SK-N-SH treated with all-trans-retinoic acid at 6 μM for 48 hours (cell line): Measurements from ENCODE around the gene CFAP52.

Experiments used
- ATAC-seq: fragments of 200-7000 bp; cut with Tn5 transposase; 3 replicates; pipeline ENCODE4 v1.9.1; 2020; ENCODE audit warnings: mild to moderate bottlenecking, moderate library complexity
- CREB5 ChIP-seq: fragments of 250-450 bp; sonication (Bioruptor Pico); IDR thresholded peaks from 2 replicates; pipeline ENCODE4 v1.5.1; 2020; ENCODE audit warnings: low read depth, mild to moderate bottlenecking, moderate library complexity
- CSDC2 ChIP-seq: fragments of 250-450 bp; sonication (Bioruptor Pico); IDR thresholded peaks from 2 replicates; pipeline ENCODE4 v1.5.0; 2020; ENCODE audit warnings: mild to moderate bottlenecking, moderate library complexity
- CSRNP3 ChIP-seq: fragments of 250-450 bp; sonication (Bioruptor Pico); IDR thresholded peaks from 2 replicates; pipeline ENCODE4 v1.5.1; 2021; ENCODE audit warnings: mild to moderate bottlenecking, moderate library complexity
- GLIS3 ChIP-seq: fragments of 250-450 bp; sonication (Bioruptor Pico); IDR thresholded peaks from 2 replicates; pipeline ENCODE4 v1.5.0; 2020; ENCODE audit warnings: mild to moderate bottlenecking, moderate library complexity
- OSR1 ChIP-seq: fragments of 250-450 bp; sonication (Bioruptor Pico); IDR thresholded peaks from 2 replicates; pipeline ENCODE4 v1.8.0; 2022; ENCODE audit warnings: moderate library complexity, mild to moderate bottlenecking, inconsistent platforms
- PATZ1 ChIP-seq: fragments of 250-450 bp; sonication (Bioruptor Pico); IDR thresholded peaks from 2 replicates; pipeline ENCODE4 v1.8.0; 2020; ENCODE audit warnings: mild to moderate bottlenecking, moderate library complexity, borderline replicate concordance
- POU6F1 ChIP-seq: fragments of 250-450 bp; sonication (Bioruptor Pico); IDR thresholded peaks from 2 replicates; pipeline ENCODE4 v1.8.0; 2021; ENCODE audit warnings: low read depth, mild to moderate bottlenecking, moderate library complexity, borderline replicate concordance
- PPARA ChIP-seq: fragments of 250-450 bp; sonication (Bioruptor Pico); IDR thresholded peaks from 2 replicates; pipeline ENCODE4 v1.5.0; 2020; ENCODE audit warnings: mild to moderate bottlenecking, borderline replicate concordance
- TSHZ2 ChIP-seq: fragments of 250-450 bp; sonication (Bioruptor Pico); IDR thresholded peaks from 2 replicates; pipeline ENCODE4 v1.5.0; 2020; ENCODE audit warnings: mild to moderate bottlenecking, moderate library complexity
- ZFP3 ChIP-seq: fragments of 250-450 bp; sonication (Bioruptor Pico); IDR thresholded peaks from 2 replicates; pipeline ENCODE4 v1.5.0; 2020; ENCODE audit warnings: mild to moderate bottlenecking, moderate library complexity
- ZFP30 ChIP-seq: fragments of 450-650 bp; formaldehyde crosslinking; IDR thresholded peaks from 2 replicates; pipeline ENCODE4 v1.5.0; 2022; ENCODE audit warnings: mild to moderate bottlenecking, moderate library complexity
- ZNF565 ChIP-seq: fragments of 450-650 bp; formaldehyde crosslinking; conservative IDR thresholded peaks from 2 replicates; pipeline ENCODE4 v1.5.0; 2020; ENCODE audit warnings: low read depth, mild to moderate bottlenecking, moderate library complexity
- ZNF70 ChIP-seq: fragments of 450-650 bp; formaldehyde crosslinking; IDR thresholded peaks from 2 replicates; pipeline ENCODE4 v1.5.0; 2020; ENCODE audit warnings: mild to moderate bottlenecking, moderate library complexity

The CFAP52 gene

GRCh38 chr17:9553596-9553995, 22.8 kb upstream of the CFAP52 start (continued):
- TF ChIP-seq CSRNP3 (CRISPR knock-in tag), result no peak
- no peak for TF ChIP-seq PPARA (CRISPR knock-in tag)
- no peak for TF ChIP-seq ZFP3 (CRISPR knock-in tag)
- TF ChIP-seq CSDC2 (CRISPR knock-in tag), result no peak
- no peak for TF ChIP-seq ZNF70 (CRISPR knock-in tag)

GRCh38 chr17:9554715-9555114, 21.7 kb upstream of the CFAP52 start:
- ATAC-seq, result peak; percentile 65

GRCh38 chr17:9557161-9557755, 19.2 kb upstream of the CFAP52 start:
- no peak for ATAC-seq
- TF ChIP-seq ZNF565 (CRISPR knock-in tag) (no peak), POU6F1 (CRISPR knock-in tag) (no peak), GLIS3 (CRISPR knock-in tag) (no peak), PATZ1 (CRISPR knock-in tag) (no peak), ZFP30 (CRISPR knock-in tag) (no peak), PPARA (CRISPR knock-in tag) (no peak)

GRCh38 chr17:9557857-9558256, 18.6 kb upstream of the CFAP52 start:
- no peak for ATAC-seq

More at GRCh38 chr17:9557857-9558256, 18.6 kb upstream of the CFAP52 start:
- TF ChIP-seq TSHZ2 (CRISPR knock-in tag) (no peak), POU6F1 (CRISPR knock-in tag) (no peak), CSDC2 (CRISPR knock-in tag) (no peak), OSR1 (CRISPR knock-in tag) (no peak), CREB5 (CRISPR knock-in tag) (no peak)
